Spleen (tissue), 11 donors: ENCODE results near the gene C22orf31. TPM values are rescaled to one million over a fixed set of nuclear protein-coding genes. Genes with fewer than 3 reads are reported as not detected.

Experiments used
- DNase-seq: peaks from one replicate; pipeline ENCODE4 v3.0.0-alpha.2; 2020
- H3K27ac ChIP-seq, 8 donors: fragments of 200-600 bp; sonication (generic) in 7 of 8; 1 replicate in 4 of 8; 2 replicates in 4 of 8; pipeline versions ENCODE4 v1.5.0 to v1.8.0; 2016 to 2021; ENCODE audit warnings: inconsistent platforms in 4 of 8, mild to moderate bottlenecking in 4 of 8, moderate library complexity in 1 of 8
- H3K27me3 ChIP-seq, 7 donors: fragments of 200-600 bp; sonication (generic) in 6 of 7; replicated peaks in 1 of 7; 1 replicate in 4 of 7; 2 replicates in 3 of 7; pipeline versions ENCODE4 v1.5.0 to v1.8.0; 2016 to 2021; ENCODE audit warnings: inconsistent platforms in 3 of 7, mild to moderate bottlenecking in 1 of 7
- H3K36me3 ChIP-seq, 6 donors: fragments of 200-600 bp; sonication (generic) in 5 of 6; 1 replicate in 4 of 6; 2 replicates in 2 of 6; pipeline versions ENCODE4 v1.5.0 to v1.8.0; 2016 to 2021; ENCODE audit warnings: inconsistent platforms in 2 of 6
- H3K4me1 ChIP-seq, 6 donors: fragments of 200-600 bp; sonication (generic) in 5 of 6; 1 replicate in 3 of 6; 2 replicates in 3 of 6; pipeline versions ENCODE4 v1.5.0 to v1.8.0; 2016 to 2021; ENCODE audit warnings: inconsistent platforms in 3 of 6
- H3K4me3 ChIP-seq, 8 donors: fragments of 200-600 bp; sonication (generic) in 7 of 8; 1 replicate in 4 of 8; 2 replicates in 4 of 8; pipeline versions ENCODE4 v1.5.0 to v1.8.0; 2016 to 2021; ENCODE audit warnings: inconsistent platforms in 4 of 8, mild to moderate bottlenecking in 4 of 8, moderate library complexity in 2 of 8
- H3K9me3 ChIP-seq, 8 donors: fragments of 200-600 bp; sonication (generic) in 7 of 8; 1 replicate in 4 of 8; 2 replicates in 4 of 8; pipeline versions ENCODE4 v1.5.0 to v1.8.0; 2016 to 2021; ENCODE audit warnings: inconsistent platforms in 4 of 8
- CTCF ChIP-seq, 11 experiments: fragments of 200-600 bp in 7 of 11; fragments of 450-650 bp in 4 of 11; sonication (generic) in 4 of 11; IDR thresholded peaks in 8 of 11; conservative IDR thresholded peaks in 3 of 11; 1 replicate in 7 of 11; 2 replicates in 4 of 11; pipeline versions ENCODE4 v1.4.0 to v1.8.0; 2016 to 2021; ENCODE audit warnings: antibody characterized with exemption in 11 of 11, inconsistent platforms in 4 of 11, mild to moderate bottlenecking in 1 of 11
- POLR2A ChIP-seq, 3 donors: fragments of 450-650 bp; IDR thresholded peaks; one replicate each; pipeline ENCODE4 v1.5.1; 2017; ENCODE audit warnings: antibody characterized with exemption in 3 of 3, mild to moderate bottlenecking in 1 of 3
- POLR2AphosphoS5 ChIP-seq, 3 donors: sonication (generic); formaldehyde crosslinking; IDR thresholded peaks; one replicate each; pipeline ENCODE4 v1.5.1; 2017; ENCODE audit warnings: antibody characterized with exemption in 3 of 3
- WGBS, 5 donors: extraction: QIAGEN DNeasy Blood & Tissue Kit in 3 of 5; methylation state at CpG; one replicate each; pipeline versions ENCODE4 v1.1.5 to v1.1.7; 2013 to 2018; 5-methylcytosine and 5-hydroxymethylcytosine counted together
- intact Hi-C: fragments of 100-400 bp; cut with DNase I; formaldehyde crosslinking; loops from one replicate; pipeline ENCODE4 v1.15.0; 2023; ENCODE audit warnings: low total_unique reads
- polyA plus RNA-seq, 3 donors: library from polyadenylated mRNA; stranded (reverse); fragments of 200-250 nt; gene quantifications; one replicate each; pipeline ENCODE4 v1.2.1, GENCODE V29; 2013
- total RNA-seq, 7 donors: library from RNA; depleted of rRNA in 3 of 7; stranded (reverse); fragments of >200 nt in 3 of 7; fragmentation: NEBNext Ultra II Directional in 4 of 7; extraction: Animal tissue kit (Norgen Biotek cat#: 25700) in 4 of 7; gene quantifications; one replicate each; pipeline versions ENCODE4 v1.1.0 to v1.2.1, GENCODE V29; 2016 to 2021
- donor health status: healthy with polysubstance abuse.
- donor health status: DM: no; HTN: no; CAD: no; lungs with moderate emphysema.
- donor health status: DM: no; HTN: no; CAD: no.
- donor health status: Bipolar disorder and iron deficiency.
- donor health status: healthy.
- donor health status: DM: no; HTN: no; CAD: no.
- donor health status: DM: yes; HTN: yes; CAD: no.

Gene C22orf31
- total and polyA plus RNA-seq, 10 donors, result not detected

GRCh38 chr22:29030618-29031226 is 30.9 kb downstream of the C22orf31 start:
- DNase-seq, result peak; percentile 80
- TF ChIP-seq POLR2A (IDR thresholded peaks at IDR 0.05) (no peak), CTCF (IDR thresholded peaks at IDR 0.05 in 8 of 11, conservative IDR thresholded peaks at IDR 0.05 in 3 of 11) (no peak), POLR2AphosphoS5 (IDR thresholded peaks at IDR 0.05) (peak in 2 of 3 donors; percentile 68 to 71)
- H3K4me3 ChIP-seq, result peak overlapping the region in 7 of 8 donors; percentile 17 to 60 (median 25)

GRCh38 chr22:29030016-29030617 is 31.5 kb downstream of the C22orf31 start:
- H3K9me3 ChIP-seq, result no peaks in the 10 kb centered on the region
- H3K27ac ChIP-seq, result peak overlapping the region in 6 of 8 donors; percentile 79 to 87 (median 80)
- peaks cover 0 to 34% (median 27%) of the 10 kb centered on the region in 6 donors for H3K4me1 ChIP-seq
- H3K27me3 ChIP-seq, result peaks cover 0 to 39% (median 19%) of the 10 kb centered on the region in 7 donors
- peak overlapping the region in 7 of 8 donors; percentile 17 to 60 (median 25) for H3K4me3 ChIP-seq
- intact Hi-C loops, result loop anchor here (5.0 kb wide), 1 partner anchor 433 kb away; no protein-coding TSS in a partner anchor
- no peak for DNase-seq
- WGBS, 5 donors, result 16 to 34% (median 18%) methylated on average over 20 of the region's 20 CpGs
- TF ChIP-seq POLR2A (IDR thresholded peaks at IDR 0.05) (no peak), CTCF (IDR thresholded peaks at IDR 0.05 in 8 of 11, conservative IDR thresholded peaks at IDR 0.05 in 3 of 11) (no peak), POLR2AphosphoS5 (IDR thresholded peaks at IDR 0.05) (no peak)
- no peaks in the 10 kb centered on the region for H3K36me3 ChIP-seq

More at GRCh38 chr22:29030618-29031226, 30.9 kb downstream of the C22orf31 start:
- Histone ChIP-seq H3K27ac (peak overlapping the region; percentile 71 to 87 (median 80)), H3K36me3 (no peaks in the 10 kb centered on the region), H3K27me3 (peaks cover 0 to 39% (median 19%) of the 10 kb centered on the region in 7 donors), H3K9me3 (no peaks in the 10 kb centered on the region), H3K4me1 (peaks cover 0 to 34% (median 27%) of the 10 kb centered on the region in 6 donors)
- 9 to 14% (median 10%) methylated on average over 23 to 32 of the region's 32 CpGs for WGBS, 5 donors
- intact Hi-C loops, result loop anchor here (5.0 kb wide), 1 partner anchor 433 kb away; no protein-coding TSS in a partner anchor

GRCh38 chr22:29029202-29030000 is 32.2 kb downstream of the C22orf31 start:
- Histone ChIP-seq H3K27ac (no peak overlapping the region), H3K9me3 (no peaks in the 10 kb centered on the region), H3K4me3 (no peak overlapping the region), H3K36me3 (no peaks in the 10 kb centered on the region), H3K27me3 (peaks cover 0 to 39% (median 19%) of the 10 kb centered on the region in 7 donors), H3K4me1 (peaks cover 0 to 34% (median 27%) of the 10 kb centered on the region in 6 donors)
- DNase-seq, result no peak
- WGBS, 5 donors, result 88 to 94% (median 90%) methylated on average over 9 of the region's 9 CpGs
- no peak for TF ChIP-seq CTCF (IDR thresholded peaks at IDR 0.05 in 8 of 11, conservative IDR thresholded peaks at IDR 0.05 in 3 of 11)
- TF ChIP-seq POLR2A (IDR thresholded peaks at IDR 0.05), result no peak
- no peak for TF ChIP-seq POLR2AphosphoS5 (IDR thresholded peaks at IDR 0.05)
- intact Hi-C loops, result no loop called here
